ENCODE data around the gene ARHGEF26.

ARHGEF26 gene

GRCh38 chr3:154188846-154189245 is 67.7 kb downstream of the ARHGEF26 start:
- H3K4me1 ChIP-seq (ENCODE audit: control insufficient read depth, insufficient read depth, low read length, poor library complexity, severe bottlenecking), result no peaks in the 10 kb centered on the region
- H3K27ac ChIP-seq (ENCODE audit: insufficient read depth, low read length, poor library complexity, severe bottlenecking), result no peak overlapping the region
- no peaks in the 10 kb centered on the region for H3K36me3 ChIP-seq (ENCODE audit: control insufficient read depth, insufficient read depth, low read length)
- H3K27me3 ChIP-seq (replicated peaks; ENCODE audit: control insufficient read depth, insufficient read depth, low read length, poor library complexity, severe bottlenecking), result no peaks in the 10 kb centered on the region
- no peak for DNase-seq
- H3K4me3 ChIP-seq (ENCODE audit: insufficient read depth, low read depth, low read length, poor library complexity, severe bottlenecking), result no peak overlapping the region
- H3K9me3 ChIP-seq (ENCODE audit: control insufficient read depth, low read length), result no peaks in the 10 kb centered on the region

- no peaks in the 10 kb centered on the region for H3K36me3 ChIP-seq (ENCODE audit: control insufficient read depth, insufficient read depth, low read length)
- no peak overlapping the region for H3K4me3 ChIP-seq (ENCODE audit: insufficient read depth, low read depth, low read length, poor library complexity, severe bottlenecking)
- H3K9me3 ChIP-seq (ENCODE audit: control insufficient read depth, low read length), result no peaks in the 10 kb centered on the region
- no peak for DNase-seq
- no peaks in the 10 kb centered on the region for H3K27me3 ChIP-seq (replicated peaks; ENCODE audit: control insufficient read depth, insufficient read depth, low read length, poor library complexity, severe bottlenecking)
- no peak overlapping the region for H3K27ac ChIP-seq (ENCODE audit: insufficient read depth, low read length, poor library complexity, severe bottlenecking)
- no peaks in the 10 kb centered on the region for H3K4me1 ChIP-seq (ENCODE audit: control insufficient read depth, insufficient read depth, low read length, poor library complexity, severe bottlenecking)
Observed at GRCh38 chr3:154191520-154191919, 70.3 kb downstream of the ARHGEF26 start.

- H3K27ac ChIP-seq (ENCODE audit: insufficient read depth, low read length, poor library complexity, severe bottlenecking), result no peak overlapping the region
- no peaks in the 10 kb centered on the region for H3K4me1 ChIP-seq (ENCODE audit: control insufficient read depth, insufficient read depth, low read length, poor library complexity, severe bottlenecking)
- no peak overlapping the region for H3K4me3 ChIP-seq (ENCODE audit: insufficient read depth, low read depth, low read length, poor library complexity, severe bottlenecking)
- DNase-seq, result no peak
- no peaks in the 10 kb centered on the region for H3K9me3 ChIP-seq (ENCODE audit: control insufficient read depth, low read length)
- no peaks in the 10 kb centered on the region for H3K36me3 ChIP-seq (ENCODE audit: control insufficient read depth, insufficient read depth, low read length)
- no peaks in the 10 kb centered on the region for H3K27me3 ChIP-seq (replicated peaks; ENCODE audit: control insufficient read depth, insufficient read depth, low read length, poor library complexity, severe bottlenecking)
Observed at GRCh38 chr3:154192225-154192624, 71.0 kb downstream of the ARHGEF26 start.

GRCh38 chr3:154193000-154193615 is 71.9 kb downstream of the ARHGEF26 start:
- Histone ChIP-seq H3K27me3 (replicated peaks; ENCODE audit: control insufficient read depth, insufficient read depth, low read length, poor library complexity, severe bottlenecking) (no peaks in the 10 kb centered on the region), H3K36me3 (ENCODE audit: control insufficient read depth, insufficient read depth, low read length) (no peaks in the 10 kb centered on the region), H3K27ac (ENCODE audit: insufficient read depth, low read length, poor library complexity, severe bottlenecking) (no peak overlapping the region), H3K4me1 (ENCODE audit: control insufficient read depth, insufficient read depth, low read length, poor library complexity, severe bottlenecking) (no peaks in the 10 kb centered on the region), H3K9me3 (ENCODE audit: control insufficient read depth, low read length) (no peaks in the 10 kb centered on the region), H3K4me3 (ENCODE audit: insufficient read depth, low read depth, low read length, poor library complexity, severe bottlenecking) (no peak overlapping the region)
- DNase-seq, result no peak

- no peak for DNase-seq
- Histone ChIP-seq H3K4me1 (ENCODE audit: control insufficient read depth, insufficient read depth, low read length, poor library complexity, severe bottlenecking) (no peaks in the 10 kb centered on the region), H3K4me3 (ENCODE audit: insufficient read depth, low read depth, low read length, poor library complexity, severe bottlenecking) (no peak overlapping the region), H3K27ac (ENCODE audit: insufficient read depth, low read length, poor library complexity, severe bottlenecking) (no peak overlapping the region), H3K27me3 (replicated peaks; ENCODE audit: control insufficient read depth, insufficient read depth, low read length, poor library complexity, severe bottlenecking) (no peaks in the 10 kb centered on the region), H3K9me3 (ENCODE audit: control insufficient read depth, low read length) (no peaks in the 10 kb centered on the region), H3K36me3 (ENCODE audit: control insufficient read depth, insufficient read depth, low read length) (no peaks in the 10 kb centered on the region)
Observed at GRCh38 chr3:154194877-154195276, 73.7 kb downstream of the ARHGEF26 start.

GRCh38 chr3:154195620-154196356 is 74.6 kb downstream of the ARHGEF26 start:
- Histone ChIP-seq H3K27me3 (replicated peaks; ENCODE audit: control insufficient read depth, insufficient read depth, low read length, poor library complexity, severe bottlenecking) (no peaks in the 10 kb centered on the region), H3K4me1 (ENCODE audit: control insufficient read depth, insufficient read depth, low read length, poor library complexity, severe bottlenecking) (no peaks in the 10 kb centered on the region), H3K36me3 (ENCODE audit: control insufficient read depth, insufficient read depth, low read length) (no peaks in the 10 kb centered on the region), H3K4me3 (ENCODE audit: insufficient read depth, low read depth, low read length, poor library complexity, severe bottlenecking) (no peak overlapping the region), H3K9me3 (ENCODE audit: control insufficient read depth, low read length) (no peaks in the 10 kb centered on the region), H3K27ac (ENCODE audit: insufficient read depth, low read length, poor library complexity, severe bottlenecking) (no peak overlapping the region)
- DNase-seq, result no peak

GRCh38 chr3:154197751-154198150 is 76.6 kb downstream of the ARHGEF26 start:
- no peak overlapping the region for H3K4me3 ChIP-seq (ENCODE audit: insufficient read depth, low read depth, low read length, poor library complexity, severe bottlenecking)
- H3K36me3 ChIP-seq (ENCODE audit: control insufficient read depth, insufficient read depth, low read length), result no peaks in the 10 kb centered on the region
- no peaks in the 10 kb centered on the region for H3K9me3 ChIP-seq (ENCODE audit: control insufficient read depth, low read length)
- H3K4me1 ChIP-seq (ENCODE audit: control insufficient read depth, insufficient read depth, low read length, poor library complexity, severe bottlenecking), result no peaks in the 10 kb centered on the region
- no peaks in the 10 kb centered on the region for H3K27me3 ChIP-seq (replicated peaks; ENCODE audit: control insufficient read depth, insufficient read depth, low read length, poor library complexity, severe bottlenecking)
- no peak for DNase-seq
- H3K27ac ChIP-seq (ENCODE audit: insufficient read depth, low read length, poor library complexity, severe bottlenecking), result no peak overlapping the region

GRCh38 chr3:154209499-154209898 is 88.3 kb downstream of the ARHGEF26 start:
- no peaks in the 10 kb centered on the region for H3K27me3 ChIP-seq (replicated peaks; ENCODE audit: control insufficient read depth, insufficient read depth, low read length, poor library complexity, severe bottlenecking)
- no peaks in the 10 kb centered on the region for H3K9me3 ChIP-seq (ENCODE audit: control insufficient read depth, low read length)
- H3K4me3 ChIP-seq (ENCODE audit: insufficient read depth, low read depth, low read length, poor library complexity, severe bottlenecking), result no peak overlapping the region
- no peaks in the 10 kb centered on the region for H3K36me3 ChIP-seq (ENCODE audit: control insufficient read depth, insufficient read depth, low read length)
- DNase-seq, result no peak
- no peaks in the 10 kb centered on the region for H3K4me1 ChIP-seq (ENCODE audit: control insufficient read depth, insufficient read depth, low read length, poor library complexity, severe bottlenecking)
- H3K27ac ChIP-seq (ENCODE audit: insufficient read depth, low read length, poor library complexity, severe bottlenecking), result no peak overlapping the region

- no peak for DNase-seq
- H3K27me3 ChIP-seq (replicated peaks; ENCODE audit: control insufficient read depth, insufficient read depth, low read length, poor library complexity, severe bottlenecking), result no peaks in the 10 kb centered on the region
- H3K4me1 ChIP-seq (ENCODE audit: control insufficient read depth, insufficient read depth, low read length, poor library complexity, severe bottlenecking), result no peaks in the 10 kb centered on the region
- H3K36me3 ChIP-seq (ENCODE audit: control insufficient read depth, insufficient read depth, low read length), result no peaks in the 10 kb centered on the region
- no peaks in the 10 kb centered on the region for H3K9me3 ChIP-seq (ENCODE audit: control insufficient read depth, low read length)
- H3K27ac ChIP-seq (ENCODE audit: insufficient read depth, low read length, poor library complexity, severe bottlenecking), result no peak overlapping the region
- no peak overlapping the region for H3K4me3 ChIP-seq (ENCODE audit: insufficient read depth, low read depth, low read length, poor library complexity, severe bottlenecking)
Observed at GRCh38 chr3:154210986-154211385, 89.8 kb downstream of the ARHGEF26 start.

- no peak overlapping the region for H3K4me3 ChIP-seq (ENCODE audit: insufficient read depth, low read depth, low read length, poor library complexity, severe bottlenecking)
- no peak overlapping the region for H3K27ac ChIP-seq (ENCODE audit: insufficient read depth, low read length, poor library complexity, severe bottlenecking)
- no peaks in the 10 kb centered on the region for H3K9me3 ChIP-seq (ENCODE audit: control insufficient read depth, low read length)
- H3K36me3 ChIP-seq (ENCODE audit: control insufficient read depth, insufficient read depth, low read length), result no peaks in the 10 kb centered on the region
- H3K27me3 ChIP-seq (replicated peaks; ENCODE audit: control insufficient read depth, insufficient read depth, low read length, poor library complexity, severe bottlenecking), result no peaks in the 10 kb centered on the region
- H3K4me1 ChIP-seq (ENCODE audit: control insufficient read depth, insufficient read depth, low read length, poor library complexity, severe bottlenecking), result no peaks in the 10 kb centered on the region
- DNase-seq, result no peak
Observed at GRCh38 chr3:154214306-154214705, 93.1 kb downstream of the ARHGEF26 start.
